Activated naive CD8-positive, alpha-beta T cell treated with anti-CD3 and anti-CD28 coated beads for 36 hours (primary cell): ENCODE results near the gene KCNJ5. TPM values are rescaled to one million over a fixed set of nuclear protein-coding genes. Genes with fewer than 3 reads are reported as not detected.

Experiments
- DNase-seq: peaks from one replicate; pipeline ENCODE4 v3.0.0; 2021
- H3K27ac Mint-ChIP-seq: one replicate; pipeline ENCODE4 v1.8.0; 2022; ENCODE audit warnings: mild to moderate bottlenecking, moderate library complexity, mixed read lengths
- H3K27me3 Mint-ChIP-seq: one replicate; pipeline ENCODE4 v1.8.0; 2022; ENCODE audit warnings: mild to moderate bottlenecking, mixed read lengths
- H3K36me3 Mint-ChIP-seq: one replicate; pipeline ENCODE4 v1.8.0; 2021; ENCODE audit warnings: mild to moderate bottlenecking, mixed read lengths
- H3K4me1 Mint-ChIP-seq: one replicate; pipeline ENCODE4 v1.8.0; 2021; ENCODE audit warnings: mixed read lengths
- H3K4me3 Mint-ChIP-seq: one replicate; pipeline ENCODE4 v1.8.0; 2022; ENCODE audit warnings: mild to moderate bottlenecking, moderate library complexity, mixed read lengths
- H3K9me3 Mint-ChIP-seq: one replicate; pipeline ENCODE4 v1.8.0; 2022; ENCODE audit warnings: mixed read lengths
- total RNA-seq, 2 experiments: library from RNA; stranded (reverse); gene quantifications; one replicate each; pipeline ENCODE4 v1.2.3, GENCODE V29; 2021

Gene KCNJ5
- total RNA-seq, 2 experiments from 2014 or later: not detected

- DNase-seq: no peak
- H3K27ac Mint-ChIP-seq: no peak overlapping the region
- H3K4me1 Mint-ChIP-seq: peaks cover 11% of the 10 kb centered on the region
- no peak overlapping the region for H3K4me3 Mint-ChIP-seq
- H3K27me3 Mint-ChIP-seq: peaks cover 3% of the 10 kb centered on the region
- no peaks in the 10 kb centered on the region for H3K9me3 Mint-ChIP-seq
- no peaks in the 10 kb centered on the region for H3K36me3 Mint-ChIP-seq
Measured at GRCh38 chr11:128925250-128925600, 34.1 kb downstream of the KCNJ5 start.

GRCh38 chr11:128926000-128926399 lies 34.8 kb downstream of the KCNJ5 start:
- peaks cover 1% of the 10 kb centered on the region for H3K27me3 Mint-ChIP-seq
- H3K4me3 Mint-ChIP-seq: no peak overlapping the region
- no peaks in the 10 kb centered on the region for H3K36me3 Mint-ChIP-seq
- H3K4me1 Mint-ChIP-seq: peaks cover 11% of the 10 kb centered on the region
- H3K9me3 Mint-ChIP-seq: no peaks in the 10 kb centered on the region
- no peak for DNase-seq
- no peak overlapping the region for H3K27ac Mint-ChIP-seq

- no peak for DNase-seq
- H3K27ac Mint-ChIP-seq: no peak overlapping the region
- H3K4me3 Mint-ChIP-seq: no peak overlapping the region
- peaks cover 3% of the 10 kb centered on the region for H3K27me3 Mint-ChIP-seq
- peaks cover 11% of the 10 kb centered on the region for H3K4me1 Mint-ChIP-seq
- no peaks in the 10 kb centered on the region for H3K36me3 Mint-ChIP-seq
- H3K9me3 Mint-ChIP-seq: no peaks in the 10 kb centered on the region
Measured at GRCh38 chr11:128926437-128927107, 35.4 kb downstream of the KCNJ5 start.

GRCh38 chr11:128927108-128927461 lies 35.9 kb downstream of the KCNJ5 start:
- H3K36me3 Mint-ChIP-seq: no peaks in the 10 kb centered on the region
- no peak overlapping the region for H3K27ac Mint-ChIP-seq
- no peak for DNase-seq
- H3K4me1 Mint-ChIP-seq: peaks cover 11% of the 10 kb centered on the region
- H3K4me3 Mint-ChIP-seq: no peak overlapping the region
- H3K27me3 Mint-ChIP-seq: peaks cover 3% of the 10 kb centered on the region
- H3K9me3 Mint-ChIP-seq: no peaks in the 10 kb centered on the region

GRCh38 chr11:128927683-128928336 lies 36.7 kb downstream of the KCNJ5 start:
- Mint-ChIP-seq H3K9me3 (no peaks in the 10 kb centered on the region), H3K36me3 (no peaks in the 10 kb centered on the region), H3K27me3 (peaks cover 3% of the 10 kb centered on the region), H3K27ac (no peak overlapping the region), H3K4me3 (no peak overlapping the region), H3K4me1 (peaks cover 11% of the 10 kb centered on the region)
- DNase-seq: no peak

GRCh38 chr11:128928400-128928799 lies 37.2 kb downstream of the KCNJ5 start:
- Mint-ChIP-seq H3K4me3 (no peak overlapping the region), H3K36me3 (no peaks in the 10 kb centered on the region), H3K4me1 (peaks cover 11% of the 10 kb centered on the region), H3K9me3 (no peaks in the 10 kb centered on the region), H3K27ac (no peak overlapping the region), H3K27me3 (peaks cover 3% of the 10 kb centered on the region)
- DNase-seq: no peak

GRCh38 chr11:128929468-128929867 lies 38.3 kb downstream of the KCNJ5 start:
- no peak overlapping the region for H3K27ac Mint-ChIP-seq
- no peaks in the 10 kb centered on the region for H3K36me3 Mint-ChIP-seq
- H3K27me3 Mint-ChIP-seq: peaks cover 3% of the 10 kb centered on the region
- no peaks in the 10 kb centered on the region for H3K9me3 Mint-ChIP-seq
- no peak overlapping the region for H3K4me3 Mint-ChIP-seq
- no peak for DNase-seq
- peaks cover 11% of the 10 kb centered on the region for H3K4me1 Mint-ChIP-seq

GRCh38 chr11:128929991-128930390 lies 38.8 kb downstream of the KCNJ5 start:
- H3K4me1 Mint-ChIP-seq: peaks cover 11% of the 10 kb centered on the region
- H3K36me3 Mint-ChIP-seq: no peaks in the 10 kb centered on the region
- no peaks in the 10 kb centered on the region for H3K9me3 Mint-ChIP-seq
- H3K4me3 Mint-ChIP-seq: no peak overlapping the region
- no peak overlapping the region for H3K27ac Mint-ChIP-seq
- H3K27me3 Mint-ChIP-seq: peaks cover 3% of the 10 kb centered on the region
- DNase-seq: no peak

- peaks cover 3% of the 10 kb centered on the region for H3K27me3 Mint-ChIP-seq
- peaks cover 11% of the 10 kb centered on the region for H3K4me1 Mint-ChIP-seq
- no peak overlapping the region for H3K27ac Mint-ChIP-seq
- no peak for DNase-seq
- no peaks in the 10 kb centered on the region for H3K9me3 Mint-ChIP-seq
- H3K36me3 Mint-ChIP-seq: no peaks in the 10 kb centered on the region
- no peak overlapping the region for H3K4me3 Mint-ChIP-seq
Measured at GRCh38 chr11:128931066-128931465, 39.9 kb downstream of the KCNJ5 start.

- no peaks in the 10 kb centered on the region for H3K36me3 Mint-ChIP-seq
- no peak overlapping the region for H3K27ac Mint-ChIP-seq
- H3K4me3 Mint-ChIP-seq: no peak overlapping the region
- peaks cover 3% of the 10 kb centered on the region for H3K27me3 Mint-ChIP-seq
- no peak for DNase-seq
- H3K9me3 Mint-ChIP-seq: no peaks in the 10 kb centered on the region
- peaks cover 11% of the 10 kb centered on the region for H3K4me1 Mint-ChIP-seq
Measured at GRCh38 chr11:128931668-128932067, 40.5 kb downstream of the KCNJ5 start.

- H3K4me1 Mint-ChIP-seq: peaks cover 5% of the 10 kb centered on the region
- no peak overlapping the region for H3K4me3 Mint-ChIP-seq
- no peak for DNase-seq
- no peaks in the 10 kb centered on the region for H3K36me3 Mint-ChIP-seq
- peaks cover 3% of the 10 kb centered on the region for H3K27me3 Mint-ChIP-seq
- H3K9me3 Mint-ChIP-seq: no peaks in the 10 kb centered on the region
- no peak overlapping the region for H3K27ac Mint-ChIP-seq
Measured at GRCh38 chr11:128933481-128934178, 42.5 kb downstream of the KCNJ5 start.

- Mint-ChIP-seq H3K36me3 (no peaks in the 10 kb centered on the region), H3K4me3 (no peak overlapping the region), H3K27ac (no peak overlapping the region), H3K4me1 (peaks cover 3% of the 10 kb centered on the region), H3K9me3 (no peaks in the 10 kb centered on the region), H3K27me3 (peaks cover 3% of the 10 kb centered on the region)
- DNase-seq: no peak
Measured at GRCh38 chr11:128934351-128934750, 43.2 kb downstream of the KCNJ5 start.

- Mint-ChIP-seq H3K4me3 (no peak overlapping the region), H3K4me1 (no peaks in the 10 kb centered on the region), H3K27ac (no peak overlapping the region), H3K9me3 (no peaks in the 10 kb centered on the region), H3K36me3 (no peaks in the 10 kb centered on the region), H3K27me3 (peaks cover 3% of the 10 kb centered on the region)
- no peak for DNase-seq
Measured at GRCh38 chr11:128934926-128935325, 43.8 kb downstream of the KCNJ5 start.

GRCh38 chr11:128936606-128937251 lies 45.6 kb downstream of the KCNJ5 start:
- no peaks in the 10 kb centered on the region for H3K27me3 Mint-ChIP-seq

GRCh38 chr11:128937480-128937879 lies 46.3 kb downstream of the KCNJ5 start:
- Mint-ChIP-seq H3K36me3 (no peaks in the 10 kb centered on the region), H3K4me1 (no peaks in the 10 kb centered on the region), H3K27ac (no peak overlapping the region), H3K27me3 (no peaks in the 10 kb centered on the region), H3K9me3 (no peaks in the 10 kb centered on the region), H3K4me3 (no peak overlapping the region)
- no peak for DNase-seq

More at GRCh38 chr11:128936606-128937251, 45.6 kb downstream of the KCNJ5 start:
- Mint-ChIP-seq H3K4me3 (no peak overlapping the region), H3K27ac (no peak overlapping the region), H3K36me3 (no peaks in the 10 kb centered on the region), H3K4me1 (no peaks in the 10 kb centered on the region), H3K9me3 (no peaks in the 10 kb centered on the region)
- no peak for DNase-seq
